Effector memory CD4-positive, alpha-beta T cell (primary cell): ENCODE data around the gene ZNF583.

Source experiments
- DNase-seq, 3 donors: peaks; one replicate each; pipeline ENCODE4 v3.0.0-alpha.2; 2020
- H3K27ac ChIP-seq: 2 replicates; pipeline ENCODE4 v1.7.0; 2013; ENCODE audit warnings: mild to moderate bottlenecking, low read length, moderate library complexity; ENCODE audit not compliant: insufficient read depth, poor library complexity, severe bottlenecking
- H3K27me3 ChIP-seq: replicated peaks from 2 replicates; pipeline ENCODE4 v1.7.0; 2013; ENCODE audit warnings: mild to moderate bottlenecking, low read length; ENCODE audit not compliant: insufficient read depth, control insufficient read depth, poor library complexity, severe bottlenecking
- H3K36me3 ChIP-seq: 2 replicates; pipeline ENCODE4 v1.7.0; 2013; ENCODE audit warnings: mild to moderate bottlenecking, low read length, moderate library complexity; ENCODE audit not compliant: control insufficient read depth, insufficient read depth
- H3K4me1 ChIP-seq: 2 replicates; pipeline ENCODE4 v1.7.0; 2013; ENCODE audit warnings: low read length, mild to moderate bottlenecking; ENCODE audit not compliant: control insufficient read depth, insufficient read depth, poor library complexity, severe bottlenecking
- H3K4me3 ChIP-seq: 2 replicates; pipeline ENCODE4 v1.7.0; 2013; ENCODE audit warnings: low read length, low read depth, mild to moderate bottlenecking; ENCODE audit not compliant: insufficient read depth, poor library complexity, severe bottlenecking
- H3K9me3 ChIP-seq: 2 replicates; pipeline ENCODE4 v1.7.0; 2013; ENCODE audit warnings: mild to moderate bottlenecking, low read length, moderate library complexity; ENCODE audit not compliant: control insufficient read depth
- total RNA-seq, 3 donors: gene quantifications; one replicate each; lab custom pipeline; 2026; lab: John Stamatoyannopoulos, UW

Gene ZNF583
- total RNA-seq, result 5.0 to 5.9 (median 5.4) reads per million in 3 donors

DNA sequence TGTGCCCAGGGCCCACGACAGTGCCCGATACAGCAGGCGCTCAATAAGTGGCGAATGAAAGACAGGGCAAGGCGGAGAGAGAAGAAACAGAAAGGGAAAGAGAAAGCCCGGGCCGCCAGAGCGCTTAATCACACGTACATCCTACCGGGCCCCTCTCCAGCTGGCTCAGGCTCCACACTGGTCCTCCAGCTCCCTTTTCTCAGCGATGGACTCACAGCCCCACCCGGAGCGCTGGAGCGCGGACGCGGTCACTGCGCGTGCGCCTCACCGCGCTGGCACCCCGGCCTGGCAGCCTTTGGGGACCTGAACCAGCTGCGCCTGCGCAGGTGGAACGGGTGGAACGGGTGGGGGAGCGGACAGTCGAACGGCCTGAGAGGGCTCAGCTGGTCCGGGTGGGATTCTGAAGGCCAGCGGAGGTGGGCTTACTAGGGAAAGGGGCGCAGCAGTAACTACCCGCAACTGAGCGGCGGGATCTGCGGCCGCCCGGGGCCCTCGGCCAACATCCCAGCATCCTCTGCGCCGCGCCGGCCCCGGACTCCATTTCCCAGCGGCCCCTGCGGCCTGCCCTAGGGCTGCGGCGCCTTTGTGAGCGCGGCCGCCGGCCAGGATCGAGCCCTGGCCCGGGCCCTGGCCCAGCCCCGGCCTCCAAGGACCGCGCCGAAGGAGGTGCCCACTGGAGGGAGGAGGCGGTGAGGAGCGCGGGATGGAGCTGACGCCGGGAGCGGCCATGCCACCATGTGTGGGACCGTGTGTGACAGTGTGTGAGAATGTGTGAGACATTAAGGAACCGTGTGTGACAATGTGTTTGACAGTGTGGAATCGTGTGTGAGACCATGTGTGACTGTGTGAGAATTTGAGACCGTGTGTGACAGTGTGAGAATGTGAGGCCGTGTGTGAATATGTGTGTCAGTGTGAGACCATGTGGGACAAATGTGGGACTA, at the start of gene ZNF583:
ZNF583 (plus strand) TSS at position 569 of the 941 bp plus-strand sequence. CDS start 2,783 bp downstream, outside the sequence.
- Histone ChIP-seq H3K4me1 (peaks cover 12% of the 10 kb centered on the region), H3K27me3 (no peaks in the 10 kb centered on the region), H3K9me3 (peaks cover 14% of the 10 kb centered on the region), H3K4me3 (peak within 1 kb of the TSS; percentile 84), H3K27ac (peak within 1 kb of the TSS; percentile 93), H3K36me3 (peaks cover 22% of the 10 kb centered on the region)
- peak; percentile 74 to 85 (median 82) for DNase-seq

- H3K4me3 ChIP-seq, result no peak overlapping the region
- no peak overlapping the region for H3K27ac ChIP-seq
- DNase-seq, result no peak
- H3K36me3 ChIP-seq, result no peaks in the 10 kb centered on the region
- no peaks in the 10 kb centered on the region for H3K9me3 ChIP-seq
- no peaks in the 10 kb centered on the region for H3K4me1 ChIP-seq
- no peaks in the 10 kb centered on the region for H3K27me3 ChIP-seq
These were observed 48.6 kb upstream of the ZNF583 start for GRCh38 chr19:56355517-56355916.

DNA sequence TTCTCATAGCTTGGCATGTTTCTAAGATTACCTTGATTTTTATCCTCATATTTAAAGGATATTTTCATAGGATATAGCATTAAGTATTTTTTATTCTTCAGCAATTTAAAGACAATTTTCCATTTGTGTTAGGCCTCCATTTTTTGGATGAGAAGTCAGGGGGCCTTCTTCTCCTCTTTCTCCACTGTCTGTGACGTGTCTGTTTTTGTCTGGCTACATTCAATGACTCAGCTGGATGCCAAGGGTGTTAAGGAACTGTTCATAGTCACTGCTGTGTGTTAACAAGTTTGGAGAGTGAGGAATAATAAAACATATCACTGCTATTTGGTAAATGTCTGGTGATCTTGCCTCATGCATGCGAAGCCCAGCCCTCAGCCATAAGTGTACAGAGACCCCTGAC, 47.2 kb upstream of the ZNF583 start:
- H3K27ac ChIP-seq, result no peak overlapping the region
- no peaks in the 10 kb centered on the region for H3K27me3 ChIP-seq
- no peaks in the 10 kb centered on the region for H3K36me3 ChIP-seq
- DNase-seq, result no peak
- no peaks in the 10 kb centered on the region for H3K4me1 ChIP-seq
- H3K4me3 ChIP-seq, result no peak overlapping the region
- H3K9me3 ChIP-seq, result no peaks in the 10 kb centered on the region

- DNase-seq, result no peak
- Histone ChIP-seq H3K27ac (no peak overlapping the region), H3K27me3 (no peaks in the 10 kb centered on the region), H3K9me3 (no peaks in the 10 kb centered on the region), H3K4me3 (no peak overlapping the region), H3K4me1 (no peaks in the 10 kb centered on the region), H3K36me3 (no peaks in the 10 kb centered on the region)
These were observed 43.3 kb upstream of the ZNF583 start for GRCh38 chr19:56360841-56361240.

DNA sequence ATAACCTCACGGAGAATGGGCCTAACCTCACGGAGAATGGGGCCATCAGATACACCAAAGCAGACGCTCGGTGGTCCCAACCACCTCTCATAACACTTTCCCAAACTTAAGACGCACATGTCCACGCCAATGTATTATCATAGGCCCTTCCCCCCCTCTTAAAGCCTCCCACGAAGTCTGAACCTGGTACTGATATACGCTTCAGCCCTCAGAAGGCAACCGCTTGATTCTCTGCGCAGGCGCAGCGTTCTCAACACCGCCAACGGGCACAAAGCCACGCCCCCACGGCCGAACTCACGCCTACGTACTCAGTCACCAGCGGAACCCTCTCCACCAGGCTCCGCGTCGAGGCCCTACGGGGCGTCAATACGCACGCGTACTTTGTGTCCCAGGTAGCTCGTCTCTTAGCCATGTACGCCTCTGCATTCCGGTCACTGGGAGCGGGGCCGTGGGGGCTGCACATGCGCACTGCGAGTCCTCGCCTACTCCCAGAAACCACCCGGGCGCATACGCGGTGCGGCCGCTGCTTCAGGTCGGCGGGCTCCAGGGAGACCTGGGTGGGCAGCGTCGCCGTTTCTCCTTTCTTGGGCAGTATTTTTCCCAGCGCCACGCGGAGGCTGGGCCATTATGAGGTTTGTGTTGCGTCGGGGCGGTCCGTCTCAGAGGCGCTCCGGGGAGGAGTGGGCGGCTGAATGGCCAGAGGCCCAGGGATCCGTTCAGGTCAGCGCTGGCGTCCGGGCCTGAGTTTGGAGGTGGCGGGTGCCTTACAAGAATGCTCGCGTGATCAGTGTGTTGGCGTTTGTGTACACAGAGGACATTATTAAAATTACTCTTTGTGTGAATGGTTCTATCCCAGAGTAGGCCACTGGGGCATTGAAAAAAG, 36.1 kb upstream of the ZNF583 start:
- Histone ChIP-seq H3K4me3 (peak overlapping the region; percentile 72), H3K36me3 (peaks cover 6% of the 10 kb centered on the region), H3K27ac (peak overlapping the region; percentile 21), H3K27me3 (no peaks in the 10 kb centered on the region), H3K4me1 (no peaks in the 10 kb centered on the region), H3K9me3 (no peaks in the 10 kb centered on the region)
- peak; percentile 20 to 60 (median 31) for DNase-seq

- peaks cover 24% of the 10 kb centered on the region for H3K36me3 ChIP-seq
- H3K4me3 ChIP-seq, result no peak overlapping the region
- peaks cover 7% of the 10 kb centered on the region for H3K9me3 ChIP-seq
- no peak overlapping the region for H3K27ac ChIP-seq
- no peaks in the 10 kb centered on the region for H3K4me1 ChIP-seq
- DNase-seq, result no peak
- no peaks in the 10 kb centered on the region for H3K27me3 ChIP-seq
These were observed 34.1 kb upstream of the ZNF583 start for GRCh38 chr19:56369886-56370676.

GRCh38 chr19:56372281-56372680, 31.9 kb upstream of the ZNF583 start:
- H3K4me1 ChIP-seq, result no peaks in the 10 kb centered on the region
- no peak overlapping the region for H3K27ac ChIP-seq
- H3K27me3 ChIP-seq, result no peaks in the 10 kb centered on the region
- H3K36me3 ChIP-seq, result peaks cover 41% of the 10 kb centered on the region
- peaks cover 21% of the 10 kb centered on the region for H3K9me3 ChIP-seq
- DNase-seq, result no peak
- H3K4me3 ChIP-seq, result no peak overlapping the region

DNA sequence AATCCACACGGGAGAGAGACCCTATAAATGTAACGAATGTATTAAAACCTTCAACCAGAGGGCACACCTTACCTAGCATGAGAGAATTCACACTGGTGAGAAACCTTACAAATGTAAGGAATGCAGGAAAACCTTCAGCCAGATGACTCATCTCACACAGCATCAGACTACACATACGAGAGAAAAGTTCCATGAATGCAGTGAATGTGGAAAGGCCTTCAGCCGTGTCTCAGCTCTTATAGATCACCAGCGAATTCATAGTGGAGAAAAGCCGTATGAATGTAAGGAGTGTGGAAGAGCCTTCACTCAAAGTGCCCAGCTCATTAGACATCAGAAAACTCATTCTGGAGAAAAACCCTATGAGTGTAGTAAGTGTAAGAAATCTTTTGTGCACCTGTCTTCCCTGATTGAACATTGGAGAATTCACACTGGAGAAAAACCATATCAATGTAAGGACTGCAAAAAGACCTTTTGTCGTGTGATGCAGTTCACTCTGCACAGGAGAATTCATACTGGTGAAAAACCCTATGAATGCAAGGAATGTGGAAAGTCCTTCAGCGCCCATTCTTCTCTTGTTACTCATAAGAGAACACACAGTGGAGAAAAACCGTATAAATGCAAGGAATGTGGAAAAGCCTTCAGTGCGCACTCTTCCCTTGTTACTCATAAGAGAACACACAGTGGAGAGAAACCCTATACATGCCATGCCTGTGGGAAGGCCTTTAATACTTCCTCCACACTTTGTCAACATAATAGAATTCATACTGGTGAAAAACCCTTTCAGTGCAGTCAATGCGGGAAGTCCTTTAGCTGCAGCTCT, 26.8 kb upstream of the ZNF583 start:
- Histone ChIP-seq H3K9me3 (peaks cover 44% of the 10 kb centered on the region), H3K27ac (no peak overlapping the region), H3K4me3 (no peak overlapping the region), H3K4me1 (no peaks in the 10 kb centered on the region), H3K27me3 (no peaks in the 10 kb centered on the region), H3K36me3 (peaks cover 39% of the 10 kb centered on the region)
- DNase-seq, result no peak
